Measurements from ENCODE around the gene MAP2K5. TPM values are rescaled to one million over a fixed set of nuclear protein-coding genes. Genes with fewer than 3 reads are reported as not detected.

MAP2K5 gene
- total RNA-seq, 1 experiment from 2014 or later, result 13.6 TPM

- POLR2A ChIA-PET, result no interaction called here
These were observed 264.0 kb downstream of the MAP2K5 start for GRCh38 chr15:67806536-67806935.

DNA sequence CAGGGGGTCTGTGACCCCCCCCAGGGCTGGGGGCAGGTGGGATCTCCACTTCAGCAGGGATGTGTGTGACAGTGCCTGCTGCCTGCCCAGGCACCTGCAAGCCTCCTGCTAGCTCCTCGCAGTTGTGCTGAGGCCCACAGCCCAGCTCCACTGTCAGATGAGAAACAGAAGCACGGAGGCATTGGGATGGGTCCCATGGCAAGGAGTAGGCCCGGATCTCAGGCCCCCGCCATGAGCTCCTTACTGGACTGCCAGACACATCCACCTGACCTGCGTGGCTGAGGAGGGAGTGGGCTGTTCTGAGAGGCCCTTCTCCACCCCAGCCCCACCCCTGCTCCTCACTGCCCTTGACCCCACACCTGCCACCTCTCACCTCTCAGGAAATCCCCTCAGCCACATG is 264.6 kb downstream of the MAP2K5 start:
- DNase-seq (ENCODE audit: low spot score), result peak; percentile 4
- Mint-ChIP-seq H3K4me1 (peaks cover 32% of the 10 kb centered on the region), H3K27me3 (ENCODE audit: low read depth) (no peaks in the 10 kb centered on the region), H3K36me3 (no peaks in the 10 kb centered on the region), H3K27ac (no peak overlapping the region), H3K4me3 (no peak overlapping the region), H3K9me3 (no peaks in the 10 kb centered on the region)
- POLR2A ChIA-PET, result no interaction called here
- no peak for TF ChIP-seq JUN (CRISPR knock-in tag; IDR thresholded peaks at IDR 0.05)
- no peak for TF ChIP-seq OVOL2 (CRISPR knock-in tag; IDR thresholded peaks at IDR 0.05; ENCODE audit: borderline replicate concordance)
- TF ChIP-seq ZNF263 (CRISPR knock-in tag; IDR thresholded peaks at IDR 0.05; ENCODE audit: low read depth), result no peak
- no peak for TF ChIP-seq NFATC4 (CRISPR knock-in tag; IDR thresholded peaks at IDR 0.05)
- no peak for TF ChIP-seq ATF2 (CRISPR knock-in tag; IDR thresholded peaks at IDR 0.05; ENCODE audit: borderline replicate concordance, low read depth)
- TF ChIP-seq ZNF121 (CRISPR knock-in tag; IDR thresholded peaks at IDR 0.05), result no peak
- TF ChIP-seq, protein P1, sequence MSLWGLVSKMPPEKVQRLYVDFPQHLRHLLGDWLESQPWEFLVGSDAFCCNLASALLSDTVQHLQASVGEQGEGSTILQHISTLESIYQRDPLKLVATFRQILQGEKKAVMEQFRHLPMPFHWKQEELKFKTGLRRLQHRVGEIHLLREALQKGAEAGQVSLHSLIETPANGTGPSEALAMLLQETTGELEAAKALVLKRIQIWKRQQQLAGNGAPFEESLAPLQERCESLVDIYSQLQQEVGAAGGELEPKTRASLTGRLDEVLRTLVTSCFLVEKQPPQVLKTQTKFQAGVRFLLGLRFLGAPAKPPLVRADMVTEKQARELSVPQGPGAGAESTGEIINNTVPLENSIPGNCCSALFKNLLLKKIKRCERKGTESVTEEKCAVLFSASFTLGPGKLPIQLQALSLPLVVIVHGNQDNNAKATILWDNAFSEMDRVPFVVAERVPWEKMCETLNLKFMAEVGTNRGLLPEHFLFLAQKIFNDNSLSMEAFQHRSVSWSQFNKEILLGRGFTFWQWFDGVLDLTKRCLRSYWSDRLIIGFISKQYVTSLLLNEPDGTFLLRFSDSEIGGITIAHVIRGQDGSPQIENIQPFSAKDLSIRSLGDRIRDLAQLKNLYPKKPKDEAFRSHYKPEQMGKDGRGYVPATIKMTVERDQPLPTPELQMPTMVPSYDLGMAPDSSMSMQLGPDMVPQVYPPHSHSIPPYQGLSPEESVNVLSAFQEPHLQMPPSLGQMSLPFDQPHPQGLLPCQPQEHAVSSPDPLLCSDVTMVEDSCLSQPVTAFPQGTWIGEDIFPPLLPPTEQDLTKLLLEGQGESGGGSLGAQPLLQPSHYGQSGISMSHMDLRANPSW (CRISPR knock-in tag; conservative IDR thresholded peaks at IDR 0.05; ENCODE audit: low read depth), result no peak
- TF ChIP-seq, protein P2, sequence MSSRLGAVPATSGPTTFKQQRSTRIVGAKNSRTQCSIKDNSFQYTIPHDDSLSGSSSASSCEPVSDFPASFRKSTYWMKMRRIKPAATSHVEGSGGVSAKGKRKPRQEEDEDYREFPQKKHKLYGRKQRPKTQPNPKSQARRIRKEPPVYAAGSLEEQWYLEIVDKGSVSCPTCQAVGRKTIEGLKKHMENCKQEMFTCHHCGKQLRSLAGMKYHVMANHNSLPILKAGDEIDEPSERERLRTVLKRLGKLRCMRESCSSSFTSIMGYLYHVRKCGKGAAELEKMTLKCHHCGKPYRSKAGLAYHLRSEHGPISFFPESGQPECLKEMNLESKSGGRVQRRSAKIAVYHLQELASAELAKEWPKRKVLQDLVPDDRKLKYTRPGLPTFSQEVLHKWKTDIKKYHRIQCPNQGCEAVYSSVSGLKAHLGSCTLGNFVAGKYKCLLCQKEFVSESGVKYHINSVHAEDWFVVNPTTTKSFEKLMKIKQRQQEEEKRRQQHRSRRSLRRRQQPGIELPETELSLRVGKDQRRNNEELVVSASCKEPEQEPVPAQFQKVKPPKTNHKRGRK (CRISPR knock-in tag; IDR thresholded peaks at IDR 0.05; ENCODE audit: borderline replicate concordance), result no peak
- no peak for TF ChIP-seq ATF1 (CRISPR knock-in tag; IDR thresholded peaks at IDR 0.05)
- TF ChIP-seq, protein P3, sequence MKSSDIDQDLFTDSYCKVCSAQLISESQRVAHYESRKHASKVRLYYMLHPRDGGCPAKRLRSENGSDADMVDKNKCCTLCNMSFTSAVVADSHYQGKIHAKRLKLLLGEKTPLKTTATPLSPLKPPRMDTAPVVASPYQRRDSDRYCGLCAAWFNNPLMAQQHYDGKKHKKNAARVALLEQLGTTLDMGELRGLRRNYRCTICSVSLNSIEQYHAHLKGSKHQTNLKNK (CRISPR knock-in tag; IDR thresholded peaks at IDR 0.05), result no peak
- no peak for TF ChIP-seq NR1H2 (CRISPR knock-in tag; IDR thresholded peaks at IDR 0.05)
- no peak for TF ChIP-seq ATF3 (CRISPR knock-in tag; conservative IDR thresholded peaks at IDR 0.05)
- TF ChIP-seq AFF4 (CRISPR knock-in tag; IDR thresholded peaks at IDR 0.05; ENCODE audit: borderline replicate concordance), result no peak
- TF ChIP-seq TCF7 (CRISPR knock-in tag; IDR thresholded peaks at IDR 0.05; ENCODE audit: low read depth), result no peak
- no peak for TF ChIP-seq TEAD1 (CRISPR knock-in tag; IDR thresholded peaks at IDR 0.05)
- ATAC-seq, result no peak
- CTCF ChIA-PET, result interaction anchor here (1.5 kb wide), 1 partner anchor 25 kb away, joined by 3 read pairs; no protein-coding TSS in a partner anchor

More at GRCh38 chr15:67806536-67806935, 264.0 kb downstream of the MAP2K5 start:
- CTCF ChIA-PET, result no interaction called here
- Mint-ChIP-seq H3K36me3 (no peaks in the 10 kb centered on the region), H3K27ac (no peak overlapping the region), H3K4me1 (peaks cover 29% of the 10 kb centered on the region), H3K4me3 (no peak overlapping the region), H3K27me3 (ENCODE audit: low read depth) (no peaks in the 10 kb centered on the region), H3K9me3 (no peaks in the 10 kb centered on the region)
- TF ChIP-seq GTF2I (CRISPR knock-in tag; conservative IDR thresholded peaks at IDR 0.05), result no peak
- TF ChIP-seq FOXP1 (CRISPR knock-in tag; IDR thresholded peaks at IDR 0.05; ENCODE audit: borderline replicate concordance), result no peak
- TF ChIP-seq CREB1 (CRISPR knock-in tag; IDR thresholded peaks at IDR 0.05), result no peak
- no peak for TF ChIP-seq MLX (CRISPR knock-in tag; IDR thresholded peaks at IDR 0.05)
- TF ChIP-seq GRHL2 (CRISPR knock-in tag; IDR thresholded peaks at IDR 0.05; ENCODE audit: insufficient replicate concordance, severe bottlenecking), result no peak
- DNase-seq (ENCODE audit: low spot score) (peak; percentile 12), ATAC-seq (no peak)

Data from WTC11 (cell line).